GM12873 (cell line): ENCODE data around the gene TMEM232.

Source experiments
- TF ChIP-seq, protein P1 (sequence below): IDR thresholded peaks from 2 replicates; pipeline ENCODE4 v1.5.1; 2012; ENCODE audit warnings: low read depth, mild to moderate bottlenecking, moderate library complexity, low read length, control low read depth; ENCODE audit not compliant: insufficient read depth; ENCODE audit errors: missing control alignments

The TMEM232 gene

DNA sequence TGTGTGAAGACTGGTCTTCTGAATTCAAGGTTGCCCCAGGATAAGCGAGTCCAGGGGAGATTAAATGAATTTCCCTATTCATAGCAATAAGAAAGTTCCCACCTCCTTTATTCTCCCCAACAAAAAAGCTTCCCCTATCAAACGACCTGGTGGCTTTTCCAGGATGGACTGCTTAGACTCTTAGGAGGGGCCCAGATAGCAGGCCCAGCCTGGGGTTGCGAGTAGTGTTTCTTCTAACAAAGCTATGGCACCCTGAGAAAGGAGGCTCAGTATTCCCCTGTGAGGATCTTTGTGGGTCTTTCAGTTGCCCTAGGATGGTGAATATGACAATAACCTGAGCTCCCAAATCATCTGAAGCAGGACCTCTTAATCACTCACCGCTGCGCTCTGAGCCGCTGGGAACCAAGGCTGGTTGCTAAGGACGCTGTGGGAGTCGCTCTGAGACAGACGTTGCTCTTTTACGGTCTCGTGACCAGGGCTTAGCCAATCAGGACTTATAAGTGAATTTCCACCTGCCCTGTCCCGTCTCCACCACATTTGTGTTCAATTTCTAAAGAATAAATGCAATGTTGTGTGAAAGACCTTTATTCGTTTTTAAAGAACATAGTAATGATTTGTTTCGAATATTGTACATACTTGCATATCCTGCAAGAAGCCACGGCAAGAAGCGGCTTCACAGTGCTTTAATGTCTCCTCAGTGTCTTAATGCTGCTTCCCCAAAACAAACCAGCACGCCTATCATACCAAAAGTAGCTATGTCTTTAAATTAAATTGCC, at the start of gene TMEM232:
TSS of gene TMEM232 (minus strand) at position 423 of the 776 bp plus-strand sequence. CDS start 59,319 bp downstream, outside the sequence.
- TF ChIP-seq, protein P1, sequence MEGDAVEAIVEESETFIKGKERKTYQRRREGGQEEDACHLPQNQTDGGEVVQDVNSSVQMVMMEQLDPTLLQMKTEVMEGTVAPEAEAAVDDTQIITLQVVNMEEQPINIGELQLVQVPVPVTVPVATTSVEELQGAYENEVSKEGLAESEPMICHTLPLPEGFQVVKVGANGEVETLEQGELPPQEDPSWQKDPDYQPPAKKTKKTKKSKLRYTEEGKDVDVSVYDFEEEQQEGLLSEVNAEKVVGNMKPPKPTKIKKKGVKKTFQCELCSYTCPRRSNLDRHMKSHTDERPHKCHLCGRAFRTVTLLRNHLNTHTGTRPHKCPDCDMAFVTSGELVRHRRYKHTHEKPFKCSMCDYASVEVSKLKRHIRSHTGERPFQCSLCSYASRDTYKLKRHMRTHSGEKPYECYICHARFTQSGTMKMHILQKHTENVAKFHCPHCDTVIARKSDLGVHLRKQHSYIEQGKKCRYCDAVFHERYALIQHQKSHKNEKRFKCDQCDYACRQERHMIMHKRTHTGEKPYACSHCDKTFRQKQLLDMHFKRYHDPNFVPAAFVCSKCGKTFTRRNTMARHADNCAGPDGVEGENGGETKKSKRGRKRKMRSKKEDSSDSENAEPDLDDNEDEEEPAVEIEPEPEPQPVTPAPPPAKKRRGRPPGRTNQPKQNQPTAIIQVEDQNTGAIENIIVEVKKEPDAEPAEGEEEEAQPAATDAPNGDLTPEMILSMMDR, result no peak

DNA sequence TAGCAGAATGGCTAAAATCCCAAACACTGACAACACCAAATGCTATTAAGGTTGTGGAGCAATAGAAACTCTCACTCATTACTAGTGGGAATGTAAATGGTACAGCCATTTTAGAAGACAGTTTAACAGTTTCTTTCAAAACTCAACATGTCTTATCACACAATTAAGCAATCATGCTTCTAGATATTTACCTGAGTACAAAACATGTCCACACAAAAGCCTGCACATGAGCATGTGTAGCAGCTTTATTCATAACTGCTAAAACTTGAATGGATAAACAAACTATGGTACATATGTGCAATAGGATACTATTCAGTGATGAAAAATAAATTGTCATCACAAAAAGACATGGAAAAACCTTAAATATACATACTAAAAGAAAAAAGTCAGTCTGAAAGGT, 43.8 kb upstream of the TMEM232 start:
- TF ChIP-seq, protein P1, result no peak

DNA sequence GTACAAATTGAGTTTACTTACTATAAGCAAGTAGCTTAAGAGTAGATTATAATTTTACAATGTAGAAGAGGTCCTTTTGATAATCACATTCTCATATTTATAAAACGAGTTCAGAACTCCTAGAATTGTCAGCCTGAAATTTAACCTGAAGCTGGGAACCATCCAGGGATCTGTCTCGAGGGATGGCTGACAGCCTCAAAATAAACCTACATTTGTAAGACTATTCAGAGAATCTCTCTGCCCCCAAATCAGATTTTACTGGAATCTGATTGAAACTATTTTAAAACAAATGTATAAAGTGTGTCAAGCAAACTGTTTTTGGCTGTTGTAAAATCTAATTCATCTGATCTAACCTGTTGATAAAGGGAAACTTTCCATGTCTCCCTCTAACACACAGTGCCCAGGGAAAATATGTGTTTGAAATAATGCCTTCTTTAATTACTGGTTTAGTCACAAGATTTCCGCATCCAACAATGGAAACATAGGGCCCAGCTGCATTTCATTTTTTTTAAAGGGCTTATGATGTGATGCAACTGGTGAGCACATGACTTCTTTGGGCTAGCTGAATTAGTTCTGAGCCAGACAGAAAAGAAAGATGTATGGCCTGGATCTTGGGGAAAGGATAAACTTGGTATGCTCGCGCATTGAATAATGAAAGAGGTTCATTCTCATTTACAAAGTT, 42.7 kb upstream of the TMEM232 start:
- TF ChIP-seq, protein P1, result no peak

DNA sequence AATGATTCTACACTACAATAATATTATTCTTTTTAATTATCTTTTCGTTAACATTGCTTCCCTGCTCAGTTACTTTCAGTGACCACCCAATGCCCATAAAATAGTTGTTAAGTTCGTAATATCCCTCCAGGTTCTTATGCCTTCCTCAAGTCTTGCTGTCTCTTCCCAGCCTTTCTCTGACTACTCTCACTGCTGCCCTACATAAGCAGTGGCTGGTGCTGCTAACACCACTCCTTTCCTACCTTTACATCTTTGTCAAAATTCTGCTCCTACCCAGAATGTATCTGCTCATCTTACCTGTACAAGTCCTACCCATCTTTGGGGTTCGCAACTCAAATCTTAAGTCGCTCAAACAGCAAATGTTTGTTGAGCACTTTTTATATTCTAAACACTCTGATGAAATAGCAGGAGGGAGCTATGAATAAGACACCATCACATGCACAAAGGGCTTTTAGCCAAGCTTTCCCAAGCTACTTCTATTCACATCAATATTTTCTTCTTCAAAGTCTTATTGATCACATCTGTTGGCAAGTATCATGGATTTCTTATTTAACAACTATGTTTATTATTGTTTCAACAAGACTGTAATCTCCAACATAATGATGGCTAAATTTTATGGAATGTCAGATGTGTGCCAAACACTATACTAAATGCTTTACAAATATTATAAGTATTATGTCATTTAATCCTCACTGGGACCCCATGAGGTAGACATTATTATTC, 41.8 kb upstream of the TMEM232 start:
- TF ChIP-seq, protein P1, result no peak

DNA sequence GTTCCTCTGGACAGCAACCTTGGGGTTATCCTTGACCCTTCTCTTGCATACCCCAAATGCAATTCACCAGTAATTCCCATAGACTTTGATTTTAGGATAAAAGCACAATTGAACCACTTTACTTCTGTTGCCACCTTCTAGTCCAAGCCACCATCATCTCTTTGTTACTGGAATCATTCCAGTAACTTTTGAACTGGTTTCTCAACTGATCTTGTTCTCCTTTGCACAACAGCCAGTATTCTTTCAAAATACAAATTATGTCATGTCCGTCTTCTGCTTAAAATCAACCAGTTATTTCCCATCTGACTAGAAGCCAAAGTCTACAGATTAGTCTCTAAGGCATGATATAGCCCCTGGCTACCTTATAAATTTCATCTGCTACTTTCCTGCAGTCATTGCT, 33.7 kb upstream of the TMEM232 start:
- TF ChIP-seq, protein P1, result no peak

DNA sequence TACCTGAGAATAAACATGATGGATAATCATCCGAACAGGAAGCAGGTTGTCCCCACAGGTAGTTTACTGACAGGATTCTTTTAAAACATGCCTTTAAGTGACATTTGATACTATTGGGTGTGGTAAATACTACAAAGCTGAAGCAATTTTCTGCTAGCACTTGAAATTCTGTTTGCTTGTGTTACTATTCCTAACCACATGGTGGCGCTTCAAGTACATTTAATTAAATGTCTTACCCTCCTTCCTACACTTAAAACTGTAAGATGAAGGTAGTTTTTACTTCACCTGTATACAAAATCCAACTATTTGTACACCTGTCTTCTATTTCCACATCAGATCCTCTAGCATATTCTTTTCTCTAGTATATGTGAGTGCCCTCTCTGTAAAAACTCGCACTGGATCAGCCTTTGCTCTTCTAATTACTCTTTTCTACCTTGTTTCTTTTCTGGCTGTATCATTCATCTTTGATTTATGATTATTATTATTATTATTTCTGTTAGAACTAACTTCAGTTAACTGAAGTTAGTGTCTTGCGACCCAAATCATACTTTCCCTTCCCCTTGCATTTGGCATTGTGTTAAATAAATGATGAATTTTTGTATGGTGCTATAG, 30.8 kb upstream of the TMEM232 start:
- TF ChIP-seq, protein P1, result peak; percentile 63
